DMS79 treated with DMSO at 0.1 percent for 48 hours (cell line): ENCODE results near the gene MLPH.

Experiments
- DNase-seq: peaks from one replicate; lab custom pipeline; 2025; lab: John Stamatoyannopoulos, UW

MLPH gene

DNA sequence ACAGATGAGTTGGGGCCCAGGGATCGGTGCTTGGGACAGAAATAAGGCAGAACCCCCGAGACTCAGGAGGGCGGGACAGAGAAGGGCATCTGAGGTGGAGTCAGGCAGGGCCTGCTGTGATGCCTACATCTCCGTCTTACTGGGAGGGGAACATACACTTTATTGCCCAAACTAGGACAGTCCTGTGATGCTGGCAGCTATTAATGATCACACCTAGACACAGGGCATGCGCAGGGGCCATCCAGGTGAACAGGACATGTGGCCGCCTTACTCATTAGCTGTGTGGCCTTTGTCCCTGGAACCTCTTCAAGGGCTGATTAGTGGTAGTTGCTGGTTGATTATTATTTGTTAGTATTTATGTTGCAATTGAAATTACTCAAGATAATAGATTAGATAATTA, 33.2 kb downstream of the MLPH start:
- no peak for DNase-seq

DNA sequence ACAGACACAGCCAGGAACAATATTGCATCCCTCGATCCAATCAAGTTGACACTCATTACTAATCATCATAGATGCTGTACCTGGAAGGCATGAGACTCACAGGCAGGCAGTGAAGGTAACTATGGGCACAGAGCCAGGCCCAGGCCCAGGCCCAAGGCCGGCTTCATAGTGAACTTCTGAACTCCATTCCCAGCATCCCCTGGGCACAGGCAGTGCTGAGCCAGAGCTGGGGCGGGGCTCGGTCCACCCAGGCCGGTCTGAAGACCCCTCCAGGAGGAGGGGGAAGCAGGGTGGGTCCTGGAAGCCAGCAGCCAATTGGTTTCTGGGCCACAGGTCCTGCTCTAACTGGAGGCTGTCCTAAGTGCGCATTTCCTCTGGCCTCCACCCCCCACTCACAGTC, 37.6 kb downstream of the MLPH start:
- no peak for DNase-seq

DNA sequence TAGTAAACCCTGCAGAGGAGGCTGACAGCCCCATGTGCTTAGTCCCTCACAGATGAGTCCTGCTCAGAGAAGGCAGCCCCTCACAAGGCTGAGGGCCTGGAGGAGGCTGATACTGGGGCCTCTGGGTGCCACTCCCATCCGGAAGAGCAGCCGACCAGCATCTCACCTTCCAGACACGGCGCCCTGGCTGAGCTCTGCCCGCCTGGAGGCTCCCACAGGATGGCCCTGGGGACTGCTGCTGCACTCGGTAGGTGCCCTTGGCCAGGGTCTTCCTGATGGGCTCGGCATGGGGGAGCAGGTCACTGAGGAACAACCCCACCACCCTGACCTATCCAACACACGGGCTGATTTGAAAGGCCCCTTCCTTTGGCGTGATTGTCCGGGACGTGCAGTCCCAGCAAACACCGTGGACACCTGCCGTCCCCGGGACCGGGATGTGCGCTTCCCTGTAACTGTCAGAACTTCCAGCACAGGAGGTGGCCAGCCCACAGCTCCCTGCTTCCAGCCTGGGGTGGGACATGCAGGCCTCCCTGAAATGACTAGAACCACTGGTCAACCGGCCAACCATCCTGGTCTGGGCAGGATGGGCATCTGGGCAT, 38.6 kb downstream of the MLPH start:
- DNase-seq: no peak

DNA sequence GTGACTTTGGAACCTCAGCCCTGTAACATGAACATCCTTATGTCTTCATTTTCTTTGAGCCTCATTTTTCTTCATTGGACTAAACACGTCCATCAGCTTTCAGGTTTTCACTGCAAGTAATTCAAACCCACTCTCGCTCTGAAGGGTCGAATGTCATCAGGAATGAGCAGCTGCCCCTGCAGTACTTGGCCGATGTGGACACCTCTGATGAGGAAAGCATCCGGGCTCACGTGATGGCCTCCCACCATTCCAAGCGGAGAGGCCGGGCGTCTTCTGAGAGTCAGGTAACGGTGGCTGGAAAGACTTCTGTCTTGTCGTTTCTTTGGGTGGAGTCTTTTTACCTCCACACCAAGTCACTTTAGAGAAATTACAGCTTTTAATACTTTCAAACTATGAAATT, 40.2 kb downstream of the MLPH start:
- DNase-seq: no peak

DNA sequence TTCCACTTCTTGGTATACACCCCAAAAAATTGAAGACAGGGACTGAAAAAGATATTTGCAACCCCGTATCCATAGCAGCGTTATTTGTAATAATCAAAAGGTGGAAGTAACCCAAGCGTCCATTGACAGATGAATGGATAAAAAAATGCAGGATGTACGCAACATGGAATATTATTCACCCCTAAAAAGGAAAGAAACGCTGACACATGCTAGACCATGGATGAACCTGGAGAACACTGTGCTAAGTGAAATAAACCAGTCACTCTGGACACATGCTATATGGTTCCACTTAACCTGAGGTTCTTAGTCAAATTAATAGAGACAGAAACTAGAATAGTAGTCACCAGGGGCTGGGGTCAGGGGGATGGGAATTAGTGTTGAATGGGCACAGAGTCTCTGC, 40.7 kb downstream of the MLPH start:
- no peak for DNase-seq

DNA sequence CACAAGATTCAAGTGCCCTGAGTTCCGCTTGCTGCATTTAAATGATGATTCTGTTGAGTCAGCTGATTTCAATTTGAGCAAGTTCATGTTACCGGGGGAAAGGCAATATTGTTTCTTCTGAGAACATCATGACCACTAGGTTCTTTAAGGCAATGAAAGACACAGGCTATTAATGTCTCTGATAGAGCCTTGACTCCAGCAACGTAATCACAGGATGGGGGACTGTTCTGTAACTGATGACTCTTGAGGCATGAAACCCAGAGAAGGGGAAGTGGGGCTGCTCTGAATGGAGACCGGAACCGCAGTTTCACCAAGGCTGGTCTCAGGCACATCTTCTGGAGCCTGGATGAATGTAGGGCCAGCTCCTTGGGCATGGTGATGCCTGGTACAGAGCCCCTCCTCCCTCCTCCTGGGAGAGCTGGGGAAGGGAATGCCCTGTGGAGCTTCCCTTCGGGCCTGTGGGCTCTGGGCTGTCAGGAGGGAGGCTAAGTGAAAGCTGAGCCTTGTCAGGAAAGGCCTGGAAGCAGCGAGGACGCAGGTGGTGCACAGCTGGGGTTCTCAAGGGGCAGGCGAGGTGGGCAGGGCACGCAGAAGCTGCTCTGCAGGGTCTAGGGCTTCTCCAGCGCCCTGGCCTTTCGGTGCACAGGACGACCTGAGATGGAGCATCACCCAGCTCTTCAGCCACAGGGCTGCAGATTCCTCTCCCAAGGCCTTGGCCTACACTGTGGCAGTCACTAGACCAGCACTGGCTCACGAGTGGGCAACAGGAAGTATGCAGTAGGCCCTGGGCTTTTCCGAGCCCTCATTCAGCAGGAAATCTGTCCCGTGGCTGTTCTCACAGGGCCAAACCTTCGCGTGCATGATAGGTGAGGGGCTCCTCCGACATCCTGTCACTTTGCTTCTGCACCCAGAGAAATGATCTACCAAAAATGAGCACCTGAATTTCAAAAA, 42.7 kb downstream of the MLPH start:
- no peak for DNase-seq

DNA sequence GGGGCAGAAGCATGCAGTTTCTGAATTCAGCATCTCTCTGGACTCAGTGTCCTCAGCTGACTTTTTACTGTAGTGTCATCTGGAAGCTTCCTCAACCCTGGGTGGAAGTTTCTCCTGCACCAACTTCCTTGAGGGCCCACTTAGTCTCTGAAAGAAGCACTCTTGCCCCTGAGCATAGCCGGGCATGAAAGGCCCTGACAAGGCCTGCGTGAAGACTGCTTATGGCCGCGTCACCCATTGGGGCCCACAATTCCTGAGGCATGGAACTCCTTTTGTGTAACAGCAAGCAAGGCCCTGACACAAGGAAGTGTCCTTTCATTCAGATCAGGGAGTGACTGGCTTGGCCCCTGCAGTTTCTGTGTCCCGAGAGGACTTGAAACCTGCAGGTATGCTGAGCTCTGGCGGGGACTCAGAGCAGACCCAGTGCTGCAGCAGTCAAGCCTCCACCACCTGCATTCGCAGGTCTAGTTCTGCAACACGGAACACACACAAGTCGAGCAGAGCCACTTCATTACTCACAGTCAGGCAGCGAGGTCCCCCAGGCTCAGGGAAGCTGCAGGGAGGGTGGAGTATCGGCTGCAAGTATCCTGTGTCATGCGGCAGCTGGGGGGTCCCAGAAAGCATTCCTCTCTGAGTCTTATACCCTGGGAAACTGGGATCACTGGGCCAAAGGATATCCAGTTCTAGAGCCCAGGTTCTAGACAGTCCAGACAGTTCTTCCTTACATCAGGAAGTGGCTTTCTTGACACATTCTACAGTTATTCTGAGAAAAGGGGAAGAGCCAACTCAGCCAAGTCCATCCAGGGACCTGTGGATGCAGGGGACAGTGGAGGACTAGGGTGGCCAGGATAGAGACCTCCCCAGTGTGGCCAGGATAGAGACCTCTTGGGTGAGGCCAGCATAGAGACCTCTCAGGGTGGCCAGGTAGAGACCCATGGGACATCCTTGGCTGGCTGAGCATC, 43.7 kb downstream of the MLPH start:
- DNase-seq: no peak

DNA sequence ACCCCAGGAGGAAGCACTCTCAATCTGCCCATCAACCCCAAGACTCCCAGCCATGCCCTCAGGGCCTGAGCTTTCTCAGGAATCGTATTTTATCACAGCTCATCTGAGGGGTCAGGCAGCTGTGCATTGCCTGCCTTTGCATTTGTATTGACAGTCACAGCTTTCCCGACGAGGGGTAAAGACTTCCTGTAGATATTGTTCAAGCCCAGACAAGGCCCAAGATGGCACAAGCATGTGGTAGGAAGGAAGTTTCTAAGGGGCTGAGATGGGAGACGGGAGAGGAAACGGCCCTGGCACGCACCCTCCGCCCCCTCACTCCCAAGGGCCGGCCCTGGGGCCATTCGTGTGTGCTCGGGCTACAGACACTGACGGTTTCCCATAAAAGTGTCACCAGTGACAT, 45.1 kb downstream of the MLPH start:
- no peak for DNase-seq

DNA sequence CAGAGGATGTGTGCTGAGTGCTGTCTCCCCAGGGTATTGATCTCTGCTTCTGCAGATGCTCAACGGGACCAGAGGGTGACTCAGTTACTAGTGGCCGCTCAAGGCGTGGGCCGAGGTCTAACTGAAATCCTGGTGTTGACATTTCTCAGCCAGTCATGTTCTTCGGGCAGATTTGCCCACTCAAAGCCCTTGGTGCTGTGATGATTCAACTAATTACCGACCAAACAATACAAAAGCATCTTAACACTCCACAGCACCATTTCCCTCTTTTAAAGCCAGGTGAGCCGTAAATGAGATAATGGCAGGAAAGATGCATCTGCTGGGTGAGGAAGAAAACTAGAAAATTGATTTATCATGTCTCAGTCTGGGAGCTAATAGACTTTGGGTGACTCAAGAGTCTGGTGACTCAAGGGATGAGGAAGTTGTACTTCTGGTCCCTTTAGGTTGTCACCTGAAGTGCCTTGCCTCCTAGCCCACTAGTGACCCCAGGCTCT, 46.7 kb downstream of the MLPH start:
- no peak for DNase-seq

DNA sequence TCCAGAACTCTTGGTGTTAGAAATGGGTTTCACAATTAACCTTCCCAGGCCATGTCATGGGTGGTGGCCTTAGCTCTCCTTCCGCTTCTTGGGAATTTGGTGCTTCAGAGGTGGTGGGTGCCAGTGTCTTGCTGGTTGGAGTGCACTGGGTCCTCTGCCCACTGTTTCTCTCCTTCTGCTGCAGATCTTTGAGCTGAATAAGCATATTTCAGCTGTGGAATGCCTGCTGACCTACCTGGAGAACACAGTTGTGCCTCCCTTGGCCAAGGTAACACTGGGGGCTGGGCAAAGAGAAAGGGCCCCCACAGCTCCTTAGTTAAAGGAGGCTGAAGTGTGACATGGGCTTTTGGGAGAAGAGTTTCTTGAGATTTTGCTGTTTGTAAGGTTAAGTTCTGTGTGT, 47.3 kb downstream of the MLPH start:
- no peak for DNase-seq

DNA sequence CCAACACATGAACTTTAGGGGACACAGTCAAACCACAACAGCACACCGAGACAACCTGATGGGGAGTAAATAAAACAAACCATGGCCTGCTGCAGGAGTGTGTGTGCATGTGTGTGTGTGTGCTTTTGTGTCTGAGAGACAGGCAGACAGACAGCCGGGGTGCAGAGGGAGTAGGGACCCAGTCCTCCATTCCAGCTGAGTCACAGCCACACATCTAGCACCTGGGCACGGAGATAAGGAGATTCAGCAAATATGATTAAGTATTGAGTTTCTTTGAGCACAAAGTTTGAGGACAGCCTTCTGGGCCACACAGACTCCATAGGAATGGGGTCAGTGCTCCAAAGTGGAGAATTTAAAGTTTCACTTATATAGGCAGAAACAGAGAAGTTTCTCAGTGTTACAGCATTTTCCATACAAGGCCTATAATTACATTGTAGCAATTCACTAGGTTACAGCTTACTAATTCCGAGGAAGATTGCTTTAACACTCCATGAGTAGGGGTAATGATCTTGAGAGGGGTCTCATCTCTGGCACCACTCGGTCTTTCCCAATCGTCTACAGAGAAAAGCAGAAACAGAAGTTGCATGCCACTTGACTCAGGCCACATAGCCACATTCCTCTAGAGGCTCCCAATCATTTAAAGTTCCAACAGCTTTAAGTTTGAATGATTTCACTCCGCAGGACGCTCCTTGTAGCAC, 48.5 kb downstream of the MLPH start:
- DNase-seq: no peak

DNA sequence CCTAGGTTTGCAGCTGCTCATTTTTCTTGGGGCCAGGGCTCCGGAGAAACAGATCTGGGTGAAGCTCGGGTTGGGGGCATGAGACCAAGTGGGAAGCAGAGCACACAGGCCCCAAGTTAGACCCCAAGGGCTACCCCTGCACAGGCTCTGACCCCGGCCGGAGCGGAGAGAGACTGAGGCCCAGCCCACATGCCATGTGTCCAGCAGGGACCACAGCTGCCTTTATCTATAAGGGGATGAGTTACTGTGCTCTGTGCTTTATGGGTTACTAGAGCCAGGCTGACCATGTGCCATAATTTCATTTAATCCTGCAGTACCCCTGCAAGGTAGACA, 49.0 kb downstream of the MLPH start:
- DNase-seq: no peak

DNA sequence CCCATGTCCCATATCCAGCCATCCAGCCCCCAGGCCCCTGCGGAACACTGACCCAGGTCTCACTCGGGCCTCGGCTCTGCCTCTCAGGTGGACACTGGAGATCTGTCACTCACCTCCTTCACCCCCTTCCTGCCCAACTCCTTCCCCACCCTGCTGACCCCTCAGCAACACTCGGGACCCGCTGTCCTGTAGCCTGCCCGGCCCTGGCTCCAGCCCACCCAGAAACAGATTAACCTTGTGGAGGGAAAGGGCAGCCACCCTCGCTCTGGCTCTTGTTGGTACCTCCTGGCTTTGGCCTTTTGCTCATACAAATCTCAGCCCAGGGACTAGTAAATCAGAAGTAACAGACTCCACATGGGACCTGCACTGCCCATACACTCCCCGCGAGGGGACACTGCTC, 49.6 kb downstream of the MLPH start:
- DNase-seq: no peak

DNA sequence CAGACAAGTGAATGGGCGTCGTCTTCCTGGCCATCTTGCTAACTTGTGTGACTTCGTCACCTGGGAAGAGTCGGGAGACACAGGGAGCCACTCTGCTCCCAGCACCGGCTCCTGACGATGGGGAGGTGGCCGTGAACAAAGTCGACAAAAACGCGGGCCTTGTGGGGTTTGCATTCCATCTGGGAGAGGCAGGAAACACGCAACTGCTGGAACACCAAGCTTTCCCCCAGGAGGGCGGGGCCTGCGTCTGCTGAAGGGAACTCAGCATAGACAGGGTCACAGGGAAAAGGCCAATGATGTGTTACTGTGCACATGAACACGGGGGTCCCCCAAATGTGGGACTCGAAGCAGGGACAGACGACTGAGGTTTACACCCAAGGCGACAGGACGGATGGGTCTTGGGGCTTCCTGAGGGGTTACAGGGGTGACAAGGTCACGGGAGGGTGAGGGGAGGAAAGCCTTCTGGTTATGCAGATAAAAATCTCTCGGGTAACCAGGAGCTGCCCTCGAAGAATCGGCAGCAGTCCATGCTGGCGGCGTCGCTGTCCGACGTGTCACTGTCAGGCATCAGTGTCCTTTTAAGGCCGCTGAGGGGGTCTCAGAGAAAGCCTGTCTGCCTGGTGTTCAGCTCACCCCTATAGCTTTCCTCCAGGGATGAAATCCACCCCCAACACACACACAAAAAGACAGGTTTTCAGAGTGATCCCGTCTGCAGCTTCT, 51.1 kb downstream of the MLPH start:
- no peak for DNase-seq

DNA sequence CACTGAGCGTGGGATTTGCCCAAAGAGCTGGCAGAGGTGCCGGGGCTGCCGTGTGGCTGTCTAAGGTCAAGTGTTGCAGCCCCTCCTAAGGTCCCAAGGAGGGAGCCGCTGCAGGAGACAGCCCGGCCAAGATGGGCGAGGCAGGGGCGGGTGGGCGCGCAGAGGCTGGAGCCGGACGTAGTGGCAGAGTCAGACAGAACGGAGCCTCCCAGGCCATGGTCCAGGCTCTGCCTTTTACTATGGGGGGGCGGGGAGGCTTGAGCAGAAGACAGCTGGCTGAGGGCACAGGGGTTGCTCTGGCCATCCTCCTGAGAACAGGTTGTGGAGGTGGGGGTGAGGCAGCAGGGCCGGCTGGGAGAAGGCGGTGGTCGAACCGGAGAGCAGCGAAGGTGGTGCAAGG, 51.9 kb downstream of the MLPH start:
- DNase-seq: no peak

DNA sequence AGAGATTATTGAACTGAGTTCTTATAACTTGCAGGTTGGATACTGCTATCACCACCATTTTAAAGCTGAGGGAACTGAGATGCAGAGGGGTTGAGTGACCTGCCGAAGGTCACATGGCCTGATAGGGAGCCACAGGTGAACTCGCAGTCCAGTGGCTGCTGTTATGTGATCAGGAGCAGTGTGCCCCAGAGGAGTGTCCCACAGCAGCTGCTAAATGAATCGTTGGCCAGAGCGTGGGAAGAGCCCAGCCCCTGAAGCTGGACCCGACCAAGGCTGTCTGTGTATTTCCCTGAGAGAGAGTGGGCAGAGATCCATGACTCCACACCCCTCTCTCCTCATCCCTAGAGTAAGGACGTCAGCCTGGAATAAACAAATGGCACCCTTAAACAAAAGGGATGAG, 52.6 kb downstream of the MLPH start:
- DNase-seq: no peak

DNA sequence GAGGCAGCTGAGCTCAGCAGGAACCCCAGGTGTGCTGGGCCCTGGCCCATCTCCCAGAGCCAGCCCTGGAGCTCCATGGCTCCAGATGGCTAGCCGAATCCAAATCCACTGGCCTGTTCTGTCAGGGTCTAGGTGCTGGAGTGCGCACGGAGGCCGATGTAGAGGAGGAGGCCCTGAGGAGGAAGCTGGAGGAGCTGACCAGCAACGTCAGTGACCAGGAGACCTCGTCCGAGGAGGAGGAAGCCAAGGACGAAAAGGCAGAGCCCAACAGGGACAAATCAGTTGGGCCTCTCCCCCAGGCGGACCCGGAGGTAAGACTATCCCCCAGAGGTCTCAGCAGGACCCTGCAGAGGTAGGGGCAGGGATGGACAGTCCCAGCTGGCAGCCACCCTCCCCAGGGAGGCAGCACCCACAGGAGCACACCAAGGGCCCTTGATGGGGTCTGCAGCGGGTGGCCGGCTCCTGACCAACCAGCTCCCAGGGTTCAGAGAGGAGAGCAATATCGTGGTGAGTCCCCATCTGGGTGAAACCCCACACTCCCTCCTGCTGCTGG, 53.2 kb downstream of the MLPH start:
- DNase-seq: no peak

DNA sequence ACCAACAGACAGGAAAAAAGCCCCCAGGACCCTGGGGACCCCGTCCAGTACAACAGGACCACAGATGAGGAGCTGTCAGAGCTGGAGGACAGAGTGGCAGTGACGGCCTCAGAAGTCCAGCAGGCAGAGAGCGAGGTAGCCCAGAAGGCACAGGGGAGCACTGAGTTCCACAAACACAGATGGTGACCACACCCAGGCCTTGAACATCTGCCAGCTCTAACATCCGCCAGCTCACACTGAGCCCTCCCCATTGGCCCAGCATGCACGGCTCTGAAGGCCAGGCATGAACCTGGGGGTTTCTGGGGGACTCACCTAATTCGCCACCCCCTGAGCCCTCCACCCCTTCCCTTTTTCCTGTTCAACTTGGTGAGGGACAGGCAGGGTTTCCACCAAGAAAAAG, 53.8 kb downstream of the MLPH start:
- no peak for DNase-seq

DNA sequence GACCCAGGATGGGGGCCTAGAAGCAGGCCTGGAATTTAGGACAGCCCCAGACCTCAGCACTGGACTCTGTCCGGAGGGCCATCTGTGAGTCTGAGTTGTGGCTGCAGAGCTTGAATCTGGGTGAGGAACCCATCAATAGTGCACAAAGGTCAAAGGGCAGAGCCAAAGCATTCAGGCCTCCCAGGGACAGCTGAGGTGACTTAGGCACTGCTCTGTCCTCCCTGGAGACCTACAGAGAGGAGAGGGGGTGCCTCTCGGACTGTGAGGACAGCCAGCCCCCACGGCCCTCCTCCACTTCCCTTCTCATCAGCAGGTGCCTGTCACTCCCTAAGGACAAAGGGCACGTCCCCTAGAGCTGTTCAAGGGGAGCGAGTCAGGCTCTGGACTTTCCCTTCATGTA, 54.2 kb downstream of the MLPH start:
- no peak for DNase-seq

DNA sequence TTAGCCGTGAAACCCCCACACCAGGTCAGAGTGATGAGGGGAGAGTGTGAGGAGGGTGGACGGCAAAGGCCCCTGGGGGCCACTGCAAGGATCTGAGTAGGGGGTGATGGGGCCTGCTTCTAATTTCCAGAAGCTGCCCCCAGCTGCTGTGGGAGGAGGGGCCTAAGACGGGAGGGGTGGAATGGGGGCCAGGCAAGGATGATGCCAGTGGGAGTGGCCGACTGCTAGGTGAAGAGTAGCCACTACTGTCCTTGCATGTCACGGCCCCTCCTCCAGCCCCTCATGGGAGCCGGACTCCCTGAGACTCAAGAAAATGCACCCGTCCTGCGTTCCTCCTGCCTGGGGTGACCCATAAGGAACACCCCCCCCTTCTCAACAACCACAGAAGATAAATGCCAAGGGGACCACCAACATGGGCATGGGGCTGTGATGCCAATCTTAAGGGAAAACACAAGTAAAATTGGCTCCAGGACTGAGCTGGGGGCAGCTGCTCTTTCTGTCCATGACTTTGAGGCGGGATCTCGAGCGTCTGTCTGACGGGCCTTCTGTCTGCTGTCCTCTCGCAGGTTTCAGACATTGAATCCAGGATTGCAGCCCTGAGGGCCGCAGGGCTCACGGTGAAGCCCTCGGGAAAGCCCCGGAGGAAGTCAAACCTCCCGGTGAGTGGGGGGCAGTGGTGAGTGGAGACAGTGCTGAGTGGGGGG, 55.1 kb downstream of the MLPH start:
- DNase-seq: no peak
